Measurements from ENCODE around the gene STYXL2.

The STYXL2 gene

DNA sequence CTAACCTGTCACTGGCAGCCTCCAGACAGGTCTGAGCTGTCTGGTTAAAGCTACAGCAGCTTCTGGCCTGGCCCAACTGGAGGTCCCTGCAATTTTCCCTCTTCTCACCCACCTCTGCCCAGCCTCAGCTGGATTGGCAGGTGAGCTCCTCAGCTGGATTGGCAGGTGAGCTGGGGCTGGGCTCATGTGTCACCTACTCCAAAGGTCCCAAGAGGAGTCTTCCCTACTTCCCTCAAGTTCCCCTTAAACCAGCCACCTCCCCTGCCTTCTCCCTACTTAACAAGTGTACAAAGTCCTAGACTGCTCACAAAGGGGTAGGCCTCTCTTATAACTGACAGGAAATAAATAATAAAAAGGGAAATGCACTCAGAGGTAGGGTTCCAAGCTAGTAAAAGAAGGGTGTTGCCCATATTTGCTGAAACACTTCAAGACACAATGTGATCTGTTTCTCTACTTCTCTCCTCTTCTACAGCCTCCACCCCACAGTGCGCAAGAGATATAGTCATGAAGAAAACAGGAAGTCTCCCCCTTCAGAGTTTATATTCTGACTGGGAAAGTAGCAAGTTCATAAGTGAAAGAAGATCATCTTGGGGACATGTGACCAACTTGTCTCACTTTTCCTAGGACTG, 3.4 kb upstream of the STYXL2 start, which contains the start of gene GPA33:
Gene GPA33, minus strand, starts transcription at position 64 of the 629 bp plus-strand sequence. CDS start 90 bp downstream, outside the sequence.
- Mint-ChIP-seq H3K4me3 (peak within 1 kb of the TSS; percentile 81), H3K9me3 (no peaks in the 10 kb centered on the region), H3K36me3 (peaks cover 1% of the 10 kb centered on the region), H3K27me3 (no peaks in the 10 kb centered on the region), H3K27ac (peak within 1 kb of the TSS; percentile 92), H3K4me1 (peaks cover 59% of the 10 kb centered on the region)

DNA sequence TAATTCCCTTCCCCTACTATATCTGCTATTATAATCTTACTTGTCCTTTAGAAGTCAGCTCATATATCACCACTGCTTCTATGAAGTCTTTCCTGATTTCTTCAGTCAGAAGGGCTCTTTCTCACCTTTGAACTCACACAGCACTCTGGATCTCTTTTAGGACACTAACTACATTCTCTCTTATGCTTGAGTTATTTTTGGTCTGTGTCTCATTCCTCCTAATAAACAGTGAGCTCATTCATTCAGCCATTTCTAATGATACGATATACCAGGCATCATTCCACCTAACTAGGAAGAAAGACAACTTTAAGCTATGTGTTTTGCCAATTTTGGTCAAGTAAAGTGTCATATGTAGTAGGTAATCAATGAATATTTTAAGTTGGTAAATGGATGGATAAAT, 1.2 kb upstream of the STYXL2 start:
- H3K27me3 Mint-ChIP-seq, result no peaks in the 10 kb centered on the region
- H3K27ac Mint-ChIP-seq, result no peak overlapping the region
- H3K36me3 Mint-ChIP-seq, result no peaks in the 10 kb centered on the region
- no peaks in the 10 kb centered on the region for H3K9me3 Mint-ChIP-seq
- no peak overlapping the region for H3K4me3 Mint-ChIP-seq
- H3K4me1 Mint-ChIP-seq, result peaks cover 64% of the 10 kb centered on the region

- Mint-ChIP-seq H3K27ac (no peak overlapping the region), H3K4me3 (no peak overlapping the region), H3K36me3 (no peaks in the 10 kb centered on the region), H3K4me1 (peaks cover 44% of the 10 kb centered on the region), H3K9me3 (peaks cover 6% of the 10 kb centered on the region), H3K27me3 (no peaks in the 10 kb centered on the region)
Measured at GRCh38 chr1:167094690-167095089, 815 bp downstream of the STYXL2 start.

DNA sequence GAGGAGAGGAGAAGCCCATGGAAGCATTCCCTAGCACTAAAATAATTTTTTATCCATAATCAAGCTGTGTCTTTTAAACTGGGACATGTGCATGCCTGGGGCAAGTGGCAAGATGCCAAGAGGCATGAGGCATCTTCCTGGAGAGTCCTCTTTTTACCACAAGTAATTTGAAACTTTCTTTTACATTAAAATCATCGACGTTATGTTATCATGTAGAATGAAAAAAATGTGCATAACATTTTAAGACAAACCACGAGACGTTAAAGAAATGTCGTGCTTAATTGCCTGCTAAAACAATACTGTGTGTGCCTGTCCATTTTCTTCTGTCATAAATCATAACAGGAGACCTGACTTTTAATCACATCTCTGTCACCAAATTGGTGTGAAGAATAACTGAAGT, 1.5 kb downstream of the STYXL2 start:
- Mint-ChIP-seq H3K36me3 (no peaks in the 10 kb centered on the region), H3K9me3 (peaks cover 6% of the 10 kb centered on the region), H3K4me1 (peaks cover 37% of the 10 kb centered on the region), H3K4me3 (no peak overlapping the region), H3K27ac (no peak overlapping the region), H3K27me3 (no peaks in the 10 kb centered on the region)

DNA sequence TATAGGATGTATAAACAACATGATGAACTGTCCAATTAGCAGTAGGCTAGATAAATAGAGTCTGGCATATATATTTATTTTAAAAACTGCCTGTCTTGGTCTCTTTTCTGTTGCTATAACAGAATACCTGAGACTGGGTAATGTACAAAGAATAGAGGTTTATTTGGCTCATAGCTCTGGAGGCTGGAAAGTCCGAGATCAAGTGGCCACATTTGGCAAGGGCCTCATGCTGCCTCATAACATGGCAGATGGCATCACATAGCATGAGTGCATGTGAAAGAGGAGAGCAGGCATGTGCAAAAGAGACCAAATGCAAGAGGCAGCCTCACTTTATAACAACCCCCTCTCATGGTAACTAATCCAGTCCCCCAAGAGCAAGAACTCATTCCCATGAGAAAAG, 6.0 kb downstream of the STYXL2 start:
- Mint-ChIP-seq H3K27me3 (no peaks in the 10 kb centered on the region), H3K9me3 (peaks cover 6% of the 10 kb centered on the region), H3K36me3 (no peaks in the 10 kb centered on the region), H3K4me1 (peaks cover 31% of the 10 kb centered on the region), H3K27ac (no peak overlapping the region), H3K4me3 (no peak overlapping the region)

- H3K36me3 Mint-ChIP-seq, result no peaks in the 10 kb centered on the region
- no peaks in the 10 kb centered on the region for H3K27me3 Mint-ChIP-seq
- no peak overlapping the region for H3K4me3 Mint-ChIP-seq
- H3K4me1 Mint-ChIP-seq, result peaks cover 31% of the 10 kb centered on the region
- H3K27ac Mint-ChIP-seq, result no peak overlapping the region
- H3K9me3 Mint-ChIP-seq, result peaks cover 6% of the 10 kb centered on the region
Measured at GRCh38 chr1:167100730-167101129, 6.9 kb downstream of the STYXL2 start.

DNA sequence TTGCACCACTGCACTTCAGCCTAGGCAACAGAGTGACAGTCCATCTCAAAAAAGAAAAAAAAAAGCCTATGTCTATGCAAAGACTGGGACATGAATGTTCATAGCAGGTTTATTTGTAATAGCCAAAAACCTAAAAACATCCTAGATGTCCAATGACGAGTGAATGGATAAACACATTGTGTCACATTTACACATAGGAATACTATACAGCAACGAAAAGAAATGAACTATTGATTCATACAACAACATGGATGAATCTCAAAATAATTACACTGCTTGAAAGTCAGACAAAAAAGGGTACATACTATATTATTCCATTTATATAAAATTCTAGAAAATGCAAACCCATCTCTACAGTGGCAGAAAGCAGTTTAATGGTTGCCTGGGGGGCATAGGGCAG, 7.9 kb downstream of the STYXL2 start:
- no peaks in the 10 kb centered on the region for H3K36me3 Mint-ChIP-seq
- H3K9me3 Mint-ChIP-seq, result peaks cover 6% of the 10 kb centered on the region
- no peak overlapping the region for H3K4me3 Mint-ChIP-seq
- H3K27ac Mint-ChIP-seq, result no peak overlapping the region
- H3K27me3 Mint-ChIP-seq, result no peaks in the 10 kb centered on the region
- peaks cover 33% of the 10 kb centered on the region for H3K4me1 Mint-ChIP-seq

GRCh38 chr1:167102906-167103573, 9.2 kb downstream of the STYXL2 start:
- peaks cover 6% of the 10 kb centered on the region for H3K9me3 Mint-ChIP-seq
- peaks cover 37% of the 10 kb centered on the region for H3K4me1 Mint-ChIP-seq
- H3K27me3 Mint-ChIP-seq, result no peaks in the 10 kb centered on the region
- H3K4me3 Mint-ChIP-seq, result no peak overlapping the region
- no peaks in the 10 kb centered on the region for H3K36me3 Mint-ChIP-seq
- peak overlapping the region; percentile 35 for H3K27ac Mint-ChIP-seq

- Mint-ChIP-seq H3K4me3 (peak overlapping the region; percentile 53), H3K27ac (peak overlapping the region; percentile 59), H3K9me3 (peaks cover 3% of the 10 kb centered on the region), H3K4me1 (peaks cover 49% of the 10 kb centered on the region), H3K27me3 (no peaks in the 10 kb centered on the region), H3K36me3 (no peaks in the 10 kb centered on the region)
Measured at GRCh38 chr1:167104256-167104633, 10.4 kb downstream of the STYXL2 start.

- Mint-ChIP-seq H3K27me3 (no peaks in the 10 kb centered on the region), H3K9me3 (no peaks in the 10 kb centered on the region), H3K4me3 (peak overlapping the region; percentile 27), H3K36me3 (peaks cover 6% of the 10 kb centered on the region), H3K4me1 (peaks cover 62% of the 10 kb centered on the region), H3K27ac (peak overlapping the region; percentile 43)
Measured at GRCh38 chr1:167105271-167106118, 11.6 kb downstream of the STYXL2 start.

GRCh38 chr1:167106119-167106461, 12.2 kb downstream of the STYXL2 start:
- Mint-ChIP-seq H3K36me3 (peaks cover 8% of the 10 kb centered on the region), H3K27me3 (no peaks in the 10 kb centered on the region), H3K4me3 (no peak overlapping the region), H3K9me3 (no peaks in the 10 kb centered on the region), H3K27ac (peak overlapping the region; percentile 43), H3K4me1 (peaks cover 68% of the 10 kb centered on the region)

DNA sequence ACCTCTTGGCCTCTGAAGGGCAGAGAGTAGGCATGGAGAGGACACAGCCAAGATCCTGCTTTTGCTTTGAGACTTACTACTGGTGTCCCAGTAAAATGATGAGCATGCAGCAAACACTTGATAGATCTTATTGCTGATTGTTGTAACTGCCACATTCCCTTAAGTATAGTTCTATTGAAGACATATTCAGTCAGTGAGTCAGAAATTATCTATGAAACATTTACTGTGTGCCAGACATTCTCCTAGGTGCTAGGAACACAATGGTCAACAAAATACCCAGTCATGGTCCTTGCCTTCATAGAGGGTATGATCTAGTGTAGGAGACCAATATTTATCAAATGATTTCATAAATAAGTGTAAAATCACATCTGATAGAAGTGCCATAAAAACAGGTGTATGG, 13.6 kb downstream of the STYXL2 start:
- peaks cover 8% of the 10 kb centered on the region for H3K36me3 Mint-ChIP-seq
- no peak overlapping the region for H3K4me3 Mint-ChIP-seq
- H3K9me3 Mint-ChIP-seq, result no peaks in the 10 kb centered on the region
- H3K27ac Mint-ChIP-seq, result no peak overlapping the region
- peaks cover 72% of the 10 kb centered on the region for H3K4me1 Mint-ChIP-seq
- no peaks in the 10 kb centered on the region for H3K27me3 Mint-ChIP-seq

- Mint-ChIP-seq H3K4me3 (peak overlapping the region; percentile 35), H3K9me3 (no peaks in the 10 kb centered on the region), H3K36me3 (peaks cover 8% of the 10 kb centered on the region), H3K27me3 (no peaks in the 10 kb centered on the region), H3K27ac (no peak overlapping the region), H3K4me1 (peaks cover 59% of the 10 kb centered on the region)
Measured at GRCh38 chr1:167109125-167109524, 15.2 kb downstream of the STYXL2 start.

GRCh38 chr1:167110586-167110985, 16.7 kb downstream of the STYXL2 start:
- Mint-ChIP-seq H3K4me1 (peaks cover 50% of the 10 kb centered on the region), H3K36me3 (peaks cover 8% of the 10 kb centered on the region), H3K27me3 (no peaks in the 10 kb centered on the region), H3K4me3 (peak overlapping the region; percentile 52), H3K9me3 (no peaks in the 10 kb centered on the region), H3K27ac (peak overlapping the region; percentile 80)

- peaks cover 46% of the 10 kb centered on the region for H3K4me1 Mint-ChIP-seq
Measured at GRCh38 chr1:167111868-167112709, 18.2 kb downstream of the STYXL2 start.

More at GRCh38 chr1:167111868-167112709, 18.2 kb downstream of the STYXL2 start:
- no peak overlapping the region for H3K4me3 Mint-ChIP-seq
- H3K9me3 Mint-ChIP-seq, result no peaks in the 10 kb centered on the region
- H3K27me3 Mint-ChIP-seq, result no peaks in the 10 kb centered on the region
- no peak overlapping the region for H3K27ac Mint-ChIP-seq
- peaks cover 8% of the 10 kb centered on the region for H3K36me3 Mint-ChIP-seq

All from activated naive CD4-positive, alpha-beta T cell treated with anti-CD3 and anti-CD28 coated beads, Interleukin-2, amount 50 U/mL, for 24 hours (primary cell).